ENCODE measurements around the gene IMPACT.

DNA sequence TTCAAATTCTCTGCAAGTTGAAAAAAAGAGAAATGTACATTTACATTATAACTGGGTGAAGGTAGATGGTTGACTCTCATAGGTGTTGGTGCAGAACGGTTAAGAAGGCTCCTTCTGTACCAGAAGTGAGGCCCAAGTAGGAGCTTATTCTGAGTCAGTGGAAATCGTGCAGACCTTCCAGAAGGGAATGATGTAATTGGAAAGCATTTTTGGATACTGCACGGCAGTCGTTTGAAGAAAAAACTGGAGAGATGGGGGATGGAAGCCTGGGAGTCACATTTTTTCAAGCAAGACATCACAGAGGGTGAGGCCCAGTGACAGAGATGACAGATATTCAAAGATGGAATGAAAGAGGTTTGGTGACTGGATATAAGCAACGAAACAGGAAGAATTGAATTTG lies 73.3 kb downstream of the IMPACT start:
- TF ChIP-seq FOXP2 (optimal IDR thresholded peaks at IDR 0.05; ENCODE audit: control extremely low read depth, extremely low read length, insufficient read depth) (no peak), POLR2AphosphoS5 (IDR thresholded peaks at IDR 0.05; ENCODE audit: borderline replicate concordance, low read depth, low read length) (no peak), EZH2 (IDR thresholded peaks at IDR 0.05) (no peak)
